Choroid plexus epithelial cell (primary cell): ENCODE measurements around the gene SEPHS2.
"Not testable (repeated sequence)": the region's sequence is repeated elsewhere in the genome, so short reads cannot be mapped to it uniquely, and the experiment has no call there.

Experiments used
- DNase-seq: peaks from one replicate; pipeline ENCODE4 v3.0.0-alpha.2; 2010; ENCODE audit warnings: low read depth
- H3K4me3 ChIP-seq: 2 replicates; pipeline ENCODE4 v1.5.1; 2011; ENCODE audit warnings: low read depth, mild to moderate bottlenecking, control low read depth, low read length, moderate library complexity
- CTCF ChIP-seq: conservative IDR thresholded peaks from 2 replicates; pipeline ENCODE4 v1.5.1; 2011; ENCODE audit warnings: low read depth, mild to moderate bottlenecking, control low read depth, inconsistent platforms, low read length, moderate library complexity

The SEPHS2 gene

GRCh38 chr16:30399435-30400186 is 46.1 kb downstream of the SEPHS2 start:
- no peak for DNase-seq
- peak overlapping the region; percentile 55 for H3K4me3 ChIP-seq
- no peak for TF ChIP-seq CTCF

- no peak for DNase-seq
- TF ChIP-seq CTCF: no peak
- H3K4me3 ChIP-seq: no peak overlapping the region
These were observed 46.8 kb downstream of the SEPHS2 start for GRCh38 chr16:30398661-30399434.

GRCh38 chr16:30397776-30398660 is 47.7 kb downstream of the SEPHS2 start:
- no peak overlapping the region for H3K4me3 ChIP-seq
- no peak for TF ChIP-seq CTCF
- DNase-seq: no peak

GRCh38 chr16:30397056-30397455 is 48.6 kb downstream of the SEPHS2 start:
- no peak for TF ChIP-seq CTCF
- no peak for DNase-seq
- H3K4me3 ChIP-seq: no peak overlapping the region

- not testable (repeated sequence) for H3K4me3 ChIP-seq, DNase-seq
These were observed 49.0 kb downstream of the SEPHS2 start for GRCh38 chr16:30396627-30397026.

- peak overlapping the region; percentile 78 for H3K4me3 ChIP-seq
- no peak for TF ChIP-seq CTCF
- no peak for DNase-seq
These were observed 49.6 kb downstream of the SEPHS2 start for GRCh38 chr16:30395992-30396585.
